PC-9 (cell line): Measurements from ENCODE around the gene PGAP6. TPM values are rescaled to one million over a fixed set of nuclear protein-coding genes. Genes with fewer than 3 reads are reported as not detected.

Experiments used
- BruUV-seq: library from RNA; stranded (reverse); fragments of 400-500 nt; replicated peaks from 2 replicates; lab custom pipeline; 2021; lab: Mats Ljungman, UMichigan
- CTCF ChIA-PET: fragments of 300-600 bp; sonication (Branson Sonifier 250); formaldehyde crosslinking; loops from one replicate; lab custom pipeline; 2022; ENCODE audit warnings: antibody characterized with exemption; lab: Charles Lee
- POLR2A ChIA-PET: fragments of 300-600 bp; sonication (Branson Sonifier 250); formaldehyde crosslinking; loops from one replicate; lab custom pipeline; 2022; ENCODE audit warnings: antibody characterized with exemption; ENCODE audit not compliant: unreplicated experiment; lab: Charles Lee
- DNase-seq, 2 experiments: peaks; one replicate each; pipeline versions ENCODE4 v3.0.0 to v3.0.0-alpha.2; 2015 to 2022; ENCODE audit warnings: mixed read lengths in 1 of 2
- H2AFZ ChIP-seq: fragments of 200-600 bp; sonication (generic); 2 replicates; pipeline ENCODE4 v1.8.1; 2017; ENCODE audit warnings: antibody characterized with exemption
- H3F3A ChIP-seq: fragments of 200-600 bp; sonication (generic); 2 replicates; pipeline ENCODE4 v1.8.1; 2017; ENCODE audit warnings: antibody characterized with exemption, mild to moderate bottlenecking, low read depth; ENCODE audit not compliant: insufficient read depth
- H3K27ac ChIP-seq: fragments of 200-600 bp; sonication (generic); 2 replicates; pipeline ENCODE4 v1.6.1; 2016; ENCODE audit warnings: mixed run types
- H3K27me3 ChIP-seq: fragments of 200-600 bp; sonication (generic); 2 replicates; pipeline ENCODE4 v1.6.1; 2016; ENCODE audit warnings: low read depth, mixed run types; ENCODE audit not compliant: insufficient read depth
- H3K36me3 ChIP-seq: fragments of 200-600 bp; sonication (generic); 2 replicates; pipeline ENCODE4 v1.6.1; 2016; ENCODE audit warnings: low read depth, mixed run types
- H3K4me1 ChIP-seq: fragments of 200-600 bp; sonication (generic); replicated peaks from 2 replicates; pipeline ENCODE4 v1.6.1; 2016; ENCODE audit warnings: mixed run types; ENCODE audit not compliant: insufficient read depth
- H3K4me2 ChIP-seq: fragments of 200-600 bp; sonication (generic); 2 replicates; pipeline ENCODE4 v1.6.1; 2017; ENCODE audit warnings: mixed run types
- H3K4me3 ChIP-seq: fragments of 200-600 bp; sonication (generic); 2 replicates; pipeline ENCODE4 v1.6.1; 2016; ENCODE audit warnings: mixed run types
- H3K79me2 ChIP-seq: fragments of 200-600 bp; sonication (generic); 2 replicates; pipeline ENCODE4 v1.6.1; 2017; ENCODE audit warnings: low read depth, mixed run types
- H3K9me2 ChIP-seq: fragments of 200-600 bp; sonication (generic); 2 replicates; pipeline ENCODE4 v1.8.1; 2017; ENCODE audit warnings: mild to moderate bottlenecking; ENCODE audit not compliant: insufficient read depth
- H3K9me3 ChIP-seq: fragments of 200-600 bp; sonication (generic); 2 replicates; pipeline ENCODE4 v1.8.1; 2016; ENCODE audit warnings: low read depth; ENCODE audit not compliant: insufficient read depth
- H4K20me1 ChIP-seq: fragments of 200-600 bp; sonication (generic); 2 replicates; pipeline ENCODE4 v1.8.1; 2017; ENCODE audit not compliant: insufficient read depth
- EZH2 ChIP-seq: fragments of 200-600 bp; sonication (generic); IDR thresholded peaks from 2 replicates; pipeline ENCODE4 v1.8.0; 2017; ENCODE audit warnings: antibody characterized with exemption, low read depth
- intact Hi-C: fragments of 100-400 bp; cut with micrococcal nuclease; formaldehyde crosslinking; loops from one replicate; pipeline ENCODE4 v1.10.0; 2022; ENCODE audit not compliant: unreplicated experiment
- total RNA-seq: library from RNA; stranded (reverse); gene quantifications from 2 replicates; pipeline ENCODE4 v1.2.3, GENCODE V29; 2021
- TF ChIP-seq, protein P1 (sequence below): fragments of 200-600 bp; sonication (generic); conservative IDR thresholded peaks from 2 replicates; pipeline ENCODE4 v1.6.1; 2017; ENCODE audit warnings: mixed run types, antibody characterized with exemption, mild to moderate bottlenecking, moderate library complexity

Gene PGAP6
- total RNA-seq, 1 experiment from 2014 or later = 45.6 TPM

DNA sequence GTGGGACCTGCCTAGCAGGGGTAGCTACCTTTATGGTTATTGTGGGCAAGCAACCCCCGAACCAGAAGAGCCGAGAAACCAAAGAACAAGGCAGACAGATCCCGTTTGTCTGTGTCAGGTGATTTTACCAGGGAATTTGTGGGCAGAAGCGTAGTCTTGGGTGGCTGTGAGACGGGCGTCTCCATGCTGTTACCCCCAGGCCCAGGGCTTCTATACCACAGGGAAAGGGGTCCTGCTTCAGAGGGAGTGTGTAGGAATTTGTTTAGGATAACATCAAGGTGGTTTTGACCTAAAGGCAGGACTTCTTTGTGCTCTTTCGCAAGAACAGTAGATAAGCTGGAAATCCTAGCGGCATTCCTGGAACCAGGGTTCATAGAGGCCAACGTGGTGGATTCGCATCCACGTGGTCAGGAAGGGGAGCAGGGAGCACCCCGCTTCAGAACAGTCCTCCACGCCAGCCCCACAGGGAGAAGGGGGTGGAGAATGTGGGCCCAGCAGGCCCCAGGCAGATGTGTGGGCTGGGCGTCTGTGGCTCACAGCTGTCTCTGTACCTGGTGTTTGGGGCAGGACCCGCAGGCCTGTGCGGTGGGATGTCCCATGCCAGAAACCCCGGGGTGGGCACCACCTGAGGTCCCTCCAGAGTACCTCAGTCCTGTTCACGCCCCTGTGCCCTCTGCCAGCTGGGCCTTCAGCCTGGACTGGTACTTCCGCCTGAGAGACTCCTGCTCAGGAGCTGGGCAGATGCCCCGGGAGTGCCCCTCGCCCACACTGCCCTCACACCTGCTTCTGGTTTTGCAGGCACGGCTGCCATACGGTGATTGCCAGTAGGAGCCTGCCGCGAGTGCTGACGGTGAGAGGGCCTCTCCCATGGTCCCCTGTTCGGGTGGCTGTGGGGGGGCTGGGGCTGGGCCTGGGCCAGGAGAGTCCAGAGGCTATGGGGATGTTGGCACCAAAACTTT, 24.0 kb upstream of the PGAP6 start:
- H3K36me3 ChIP-seq = no peaks in the 10 kb centered on the region; the same call in 1 of the 2 replicates
- H3K4me3 ChIP-seq = no peak overlapping the region
- peaks cover 9% of the 10 kb centered on the region; the same call in 1 of the 2 replicates for H3K79me2 ChIP-seq
- H2AFZ ChIP-seq = no peak overlapping the region
- POLR2A ChIA-PET = interaction anchor here (0.6 to 0.7 kb wide), 3 partner anchors 22 to 309 kb away, joined by 4 to 7 read pairs (median 5); no protein-coding TSS in a partner anchor
- TF ChIP-seq, protein P1, sequence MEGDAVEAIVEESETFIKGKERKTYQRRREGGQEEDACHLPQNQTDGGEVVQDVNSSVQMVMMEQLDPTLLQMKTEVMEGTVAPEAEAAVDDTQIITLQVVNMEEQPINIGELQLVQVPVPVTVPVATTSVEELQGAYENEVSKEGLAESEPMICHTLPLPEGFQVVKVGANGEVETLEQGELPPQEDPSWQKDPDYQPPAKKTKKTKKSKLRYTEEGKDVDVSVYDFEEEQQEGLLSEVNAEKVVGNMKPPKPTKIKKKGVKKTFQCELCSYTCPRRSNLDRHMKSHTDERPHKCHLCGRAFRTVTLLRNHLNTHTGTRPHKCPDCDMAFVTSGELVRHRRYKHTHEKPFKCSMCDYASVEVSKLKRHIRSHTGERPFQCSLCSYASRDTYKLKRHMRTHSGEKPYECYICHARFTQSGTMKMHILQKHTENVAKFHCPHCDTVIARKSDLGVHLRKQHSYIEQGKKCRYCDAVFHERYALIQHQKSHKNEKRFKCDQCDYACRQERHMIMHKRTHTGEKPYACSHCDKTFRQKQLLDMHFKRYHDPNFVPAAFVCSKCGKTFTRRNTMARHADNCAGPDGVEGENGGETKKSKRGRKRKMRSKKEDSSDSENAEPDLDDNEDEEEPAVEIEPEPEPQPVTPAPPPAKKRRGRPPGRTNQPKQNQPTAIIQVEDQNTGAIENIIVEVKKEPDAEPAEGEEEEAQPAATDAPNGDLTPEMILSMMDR = no peak
- TF ChIP-seq EZH2 = no peak
- intact Hi-C loops = no loop called here
- H3K9me2 ChIP-seq = no peaks in the 10 kb centered on the region
- H3K4me1 ChIP-seq = peaks cover 4% of the 10 kb centered on the region; the same call in 1 of the 2 replicates
- DNase-seq = no peak
- CTCF ChIA-PET = no interaction called here
- no peak overlapping the region for H3K4me2 ChIP-seq
- H3K27ac ChIP-seq = no peak overlapping the region
- peaks cover 22% of the 10 kb centered on the region; the same call in 1 of the 2 replicates for H3F3A ChIP-seq
- H3K9me3 ChIP-seq = no peaks in the 10 kb centered on the region
- no TSS peak for BruUV-seq
- no peaks in the 10 kb centered on the region for H4K20me1 ChIP-seq
- no peaks in the 10 kb centered on the region for H3K27me3 ChIP-seq

DNA sequence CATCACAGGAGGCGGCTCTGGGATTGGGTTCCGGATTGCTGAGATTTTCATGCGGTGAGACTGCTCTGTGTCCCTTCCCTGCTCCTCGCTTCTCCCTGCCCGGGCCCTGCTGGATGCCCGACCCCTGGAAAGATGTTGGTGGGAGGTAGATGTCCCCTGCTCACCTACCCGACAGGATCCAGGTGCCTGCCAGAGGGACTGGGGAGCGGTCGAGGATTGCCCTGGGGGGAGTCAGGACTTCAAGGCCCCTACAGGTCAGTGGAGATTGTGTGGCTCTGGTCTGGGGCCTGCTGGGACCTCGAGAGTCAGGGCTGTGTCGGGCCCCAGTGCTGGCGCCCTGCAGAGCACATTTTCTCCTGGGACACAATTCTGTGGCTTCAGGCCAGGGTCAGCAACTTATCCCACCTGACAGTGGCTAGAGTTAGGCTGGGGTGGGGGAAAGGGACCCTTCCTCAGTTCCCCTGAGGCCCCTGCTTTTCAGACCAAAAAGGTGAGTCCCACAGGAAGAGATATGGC, 23.3 kb upstream of the PGAP6 start:
- H3K4me3 ChIP-seq = no peak overlapping the region
- H3K27me3 ChIP-seq = no peaks in the 10 kb centered on the region
- peaks cover 30% of the 10 kb centered on the region; the same call in 1 of the 2 replicates for H3F3A ChIP-seq
- H3K79me2 ChIP-seq = peaks cover 9% of the 10 kb centered on the region; the same call in 1 of the 2 replicates
- TF ChIP-seq, protein P1 = no peak
- TF ChIP-seq EZH2 = no peak
- POLR2A ChIA-PET = interaction anchor here (0.7 kb wide), 1 partner anchor 23 kb away, joined by 4 read pairs; no protein-coding TSS in a partner anchor
- no peaks in the 10 kb centered on the region; the same call in 1 of the 2 replicates for H3K36me3 ChIP-seq
- H3K4me2 ChIP-seq = no peak overlapping the region
- no peaks in the 10 kb centered on the region for H4K20me1 ChIP-seq
- intact Hi-C loops = no loop called here
- no peak overlapping the region for H3K27ac ChIP-seq
- CTCF ChIA-PET = no interaction called here
- H3K9me2 ChIP-seq = no peaks in the 10 kb centered on the region
- DNase-seq = no peak
- H3K4me1 ChIP-seq = peaks cover 12% of the 10 kb centered on the region
- no peaks in the 10 kb centered on the region for H3K9me3 ChIP-seq
- no peak overlapping the region for H2AFZ ChIP-seq
- BruUV-seq = no TSS peak
